ENCODE data around the gene CFHR4.
"Not testable (repeated sequence)": the region's sequence is repeated elsewhere in the genome, so short reads cannot be mapped to it uniquely, and the experiment has no call there.

CFHR4 gene

DNA sequence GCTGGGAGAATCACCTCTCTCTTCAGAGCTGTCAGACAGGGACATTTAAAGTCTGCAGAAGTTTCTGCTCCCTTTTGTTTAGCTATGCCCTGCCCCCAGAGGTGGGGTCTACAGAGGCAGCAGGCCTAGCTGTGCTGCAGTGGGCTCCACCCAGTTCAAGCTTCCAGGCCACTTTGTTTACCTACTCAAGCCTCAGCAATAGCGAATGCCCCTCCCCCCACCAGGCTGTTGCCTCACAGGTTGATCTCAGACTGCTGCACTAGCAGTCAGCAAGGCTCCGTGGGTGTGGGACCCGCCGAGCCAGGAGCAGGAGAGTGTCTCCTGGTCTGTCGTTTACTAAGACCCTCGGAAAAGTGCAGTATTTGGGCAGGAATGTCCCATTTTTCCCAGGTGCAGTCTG lies 53.6 kb downstream of the CFHR4 start:
- not testable (repeated sequence) for DNase-seq (ENCODE audit: low read depth)

DNA sequence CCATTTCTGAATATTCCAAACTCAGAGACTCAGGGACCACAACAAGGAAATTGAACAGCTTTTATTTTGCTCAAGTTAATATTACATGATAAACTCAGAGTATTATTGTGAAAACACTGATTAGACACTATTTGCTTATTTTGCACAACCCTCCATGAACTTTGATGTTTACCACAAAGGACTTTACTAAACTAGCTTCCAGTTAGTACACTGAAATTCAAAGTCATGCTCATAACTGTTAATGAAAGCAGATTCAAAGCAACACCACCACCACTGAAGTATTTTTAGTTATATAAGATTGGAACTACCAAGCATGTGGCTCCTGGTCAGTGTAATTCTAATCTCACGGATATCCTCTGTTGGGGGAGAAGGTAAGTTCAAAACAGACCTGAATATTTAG lies 55.7 kb downstream of the CFHR4 start, which contains the start of gene CFHR2:
TSS of gene CFHR2 (plus strand) at position 171 of the 400 bp plus-strand sequence. CDS start at position 314, 143 bp downstream.
- not testable (repeated sequence) for DNase-seq (ENCODE audit: low read depth)

DNA sequence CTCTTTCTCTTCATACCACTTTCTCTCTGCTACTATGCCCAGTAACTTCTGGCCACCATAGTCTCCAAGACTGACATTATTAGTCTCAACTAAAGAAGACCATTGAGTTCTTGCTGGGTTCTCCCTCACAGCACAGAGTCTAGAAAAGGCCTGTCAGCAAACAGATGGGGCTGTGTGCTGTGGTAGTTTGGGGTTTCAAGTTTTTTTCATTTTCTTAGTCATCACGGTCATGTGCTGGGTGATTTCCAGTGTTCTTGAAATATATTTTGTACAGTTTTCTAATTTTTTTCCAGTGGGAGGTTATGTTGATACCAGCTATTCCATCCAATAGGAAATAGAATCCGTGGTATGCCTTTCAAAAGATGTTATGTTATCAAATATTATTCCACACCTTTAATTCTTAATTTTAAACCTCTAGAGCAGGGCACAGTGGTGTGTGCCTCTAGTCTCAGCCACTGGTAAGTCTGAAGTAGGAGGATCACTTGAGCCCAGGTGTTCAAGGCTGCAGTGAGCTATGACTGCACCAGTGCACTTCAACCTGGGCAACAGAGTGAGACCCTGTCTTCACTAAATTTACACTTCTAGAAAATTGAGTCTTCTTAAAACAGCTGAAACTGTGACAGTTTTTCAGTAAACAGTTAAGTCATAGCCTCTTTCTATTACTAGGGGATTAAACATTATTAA lies 64.0 kb downstream of the CFHR4 start:
- DNase-seq (ENCODE audit: low read depth) = no peak

DNA sequence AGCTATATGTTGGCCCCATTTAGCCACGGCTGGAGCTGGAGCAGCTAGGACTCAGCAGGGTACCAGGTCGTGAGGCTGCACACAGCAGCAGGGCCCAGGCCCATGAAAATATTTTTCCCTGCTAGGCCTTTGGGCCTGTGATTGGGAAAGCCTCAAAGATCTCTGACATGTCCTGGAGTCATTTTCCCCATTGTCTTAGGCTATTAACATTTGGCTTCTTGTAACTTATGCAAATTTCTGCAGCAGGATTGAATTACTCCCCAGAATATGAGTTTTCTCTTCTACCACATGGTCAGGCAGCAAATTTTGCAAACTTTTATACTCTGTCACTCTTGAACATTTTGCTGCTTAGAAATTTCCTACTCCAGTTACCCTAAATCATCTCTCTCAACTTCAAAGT lies 66.9 kb downstream of the CFHR4 start:
- no peak for DNase-seq (ENCODE audit: low read depth)

DNA sequence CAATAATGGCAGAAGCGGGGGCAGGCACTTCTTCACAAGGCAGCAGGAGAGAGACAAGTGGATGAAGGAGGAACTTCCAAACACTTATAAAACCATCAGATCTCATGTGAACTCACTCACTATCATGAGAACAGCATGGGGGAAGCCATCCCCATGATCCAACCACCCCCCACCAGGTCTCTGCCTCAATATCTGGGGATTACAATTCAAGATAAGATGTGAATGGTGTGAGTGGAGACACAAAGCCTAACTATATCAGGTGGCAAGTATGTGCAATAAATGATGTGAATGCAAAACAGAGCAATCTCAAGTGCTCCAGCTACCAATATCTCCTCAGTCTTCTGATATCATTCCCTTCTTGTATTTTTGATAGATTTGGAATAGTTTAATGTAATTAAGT lies 68.1 kb downstream of the CFHR4 start:
- no peak for DNase-seq (ENCODE audit: low read depth)

DNA sequence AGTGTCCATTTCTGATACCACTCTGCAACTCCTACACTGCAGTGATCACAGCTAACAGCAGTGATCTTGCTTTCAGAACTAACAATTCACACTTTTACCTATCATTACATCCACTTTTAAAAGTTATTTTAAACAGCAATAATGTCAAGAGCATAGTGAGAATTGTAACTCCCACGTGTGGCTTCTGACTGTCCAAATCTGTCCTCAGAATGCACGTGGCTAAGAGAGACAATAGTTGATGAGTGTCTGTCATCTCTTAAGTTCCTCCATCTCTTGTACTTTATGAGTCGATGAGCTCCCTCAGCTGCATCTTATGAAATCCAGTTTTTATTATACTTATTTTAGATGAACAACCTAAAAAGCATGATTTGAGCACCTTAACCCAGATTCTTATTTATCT lies 73.0 kb downstream of the CFHR4 start:
- no peak for DNase-seq (ENCODE audit: low read depth)

Measured in stimulated activated CD8-positive, alpha-beta memory T cell treated with anti-CD3 and anti-CD28 coated beads, Interleukin-12 subunit alpha, Interleukin-12 subunit beta, amount 100 ng/mL, for 1 hour (primary cell).